ENCODE data around the gene RFNG. TPM values are rescaled to one million over a fixed set of nuclear protein-coding genes. Genes with fewer than 3 reads are reported as not detected.

Gene RFNG
- total and polyA plus RNA-seq, 2 of the 13 experiments (the other 11 are each of a cell fraction or from before 2014, with no cell fraction given) = 61.4 to 64.0 TPM

GRCh38 chr17:82051776-82052637, at the start of gene RFNG, which contains the start of gene GPS1 (continued):
- TF ChIP-seq GRHL1 (CRISPR knock-in tag; conservative IDR thresholded peaks at IDR 0.05) (no peak), PHF8 (CRISPR knock-in tag; IDR thresholded peaks at IDR 0.05) (peak; percentile 1; the same call in 1 of the 2 replicates), ZNF513 (CRISPR knock-in tag; conservative IDR thresholded peaks at IDR 0.05) (no peak), ZNF639 (CRISPR knock-in tag; conservative IDR thresholded peaks at IDR 0.05) (peak; percentile 57; the same call in 1 of the 2 replicates), NFIB (CRISPR knock-in tag; IDR thresholded peaks at IDR 0.05; ENCODE audit: borderline replicate concordance) (no peak), TEF (CRISPR knock-in tag; IDR thresholded peaks at IDR 0.05) (no peak), ZSCAN21 (CRISPR knock-in tag; IDR thresholded peaks at IDR 0.05; ENCODE audit: borderline replicate concordance) (peak; percentile 50; the same call in 1 of the 2 replicates), ZNF317 (CRISPR knock-in tag; IDR thresholded peaks at IDR 0.05) (no peak), AGO1 (IDR thresholded peaks at IDR 0.05; ENCODE audit: low read depth, low read length, poor library complexity, severe bottlenecking) (peak; percentile 79), ZBTB33 (CRISPR knock-in tag; IDR thresholded peaks at IDR 0.05) (no peak), KLF9 (CRISPR knock-in tag; IDR thresholded peaks at IDR 0.05; ENCODE audit: low read depth) (no peak), SRF (IDR thresholded peaks at IDR 0.05; ENCODE audit: low read depth, low read length) (0 out of 2 replicates have a peak, but pooled peaks have one; percentile 4)
